Tibial artery (tissue), 4 donors: ENCODE measurements around the gene OSR1.

ENCODE experiments used
- DNase-seq, 2 donors: peaks; one replicate each; pipeline ENCODE4 v3.0.0-alpha.2; 2019
- H3K27ac ChIP-seq, 2 donors: fragments of 200-600 bp; sonication (generic) in 1 of 2; 1 replicate in 1 of 2; 2 replicates in 1 of 2; pipeline ENCODE4 v1.5.1; 2018 to 2019; ENCODE audit warnings: mild to moderate bottlenecking in 1 of 2
- H3K27me3 ChIP-seq, 2 donors: fragments of 200-600 bp; sonication (generic) in 1 of 2; one replicate each; pipeline versions ENCODE4 v1.5.1 to v1.6.0; 2016 to 2019
- H3K36me3 ChIP-seq, 3 donors: fragments of 200-600 bp; sonication (generic) in 2 of 3; one replicate each; pipeline ENCODE4 v1.5.1; 2016 to 2019; ENCODE audit warnings: mild to moderate bottlenecking in 2 of 3
- H3K4me1 ChIP-seq, 4 donors: fragments of 200-600 bp; sonication (generic) in 2 of 4; 1 replicate in 3 of 4; 2 replicates in 1 of 4; pipeline ENCODE4 v1.5.1; 2016 to 2019
- H3K4me3 ChIP-seq, 2 donors: fragments of 200-600 bp; sonication (generic) in 1 of 2; 1 replicate in 1 of 2; 2 replicates in 1 of 2; pipeline ENCODE4 v1.5.1; 2018 to 2019; ENCODE audit warnings: mild to moderate bottlenecking in 2 of 2
- H3K9me3 ChIP-seq, 3 donors: fragments of 200-600 bp; sonication (generic) in 1 of 3; one replicate each; pipeline ENCODE4 v1.5.1; 2016 to 2019
- intact Hi-C: fragments of 100-400 bp; cut with DNase I; formaldehyde crosslinking; loops from one replicate; pipeline ENCODE4 v1.15.0; 2023; ENCODE audit warnings: low total_unique reads
- TF ChIP-seq, protein P1 (sequence below), 2 experiments: fragments of 200-600 bp in 1 of 2; fragments of 450-650 bp in 1 of 2; IDR thresholded peaks; one replicate each; pipeline ENCODE4 v1.5.1; 2017 to 2019; ENCODE audit warnings: antibody characterized with exemption in 2 of 2, mild to moderate bottlenecking in 1 of 2, moderate library complexity in 1 of 2

The OSR1 gene

DNA sequence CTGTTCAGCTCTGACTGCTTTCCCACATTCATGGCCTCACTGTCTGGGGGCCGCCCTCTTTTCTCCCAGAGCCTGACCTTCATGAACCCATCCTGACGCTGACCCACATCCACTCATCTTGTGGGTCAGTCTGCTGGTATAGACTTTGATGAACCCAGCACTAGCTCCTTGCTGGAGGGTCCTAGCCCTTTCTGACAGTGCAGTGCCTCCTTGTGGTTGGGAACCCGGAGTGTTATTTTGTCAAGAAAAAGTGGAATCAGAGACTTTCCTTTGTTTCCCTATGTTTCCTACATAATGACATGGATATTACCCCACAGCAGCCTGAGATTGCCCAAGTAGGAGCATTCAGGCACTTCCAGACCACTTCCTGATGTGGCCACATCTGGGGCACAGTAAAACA lies 19.3 kb upstream of the OSR1 start:
- Histone ChIP-seq H3K9me3 (peaks cover 0 to 5% (median 0%) of the 10 kb centered on the region in 3 donors), H3K36me3 (no peaks in the 10 kb centered on the region), H3K27me3 (no peaks in the 10 kb centered on the region), H3K27ac (no peak overlapping the region), H3K4me3 (no peak overlapping the region), H3K4me1 (no peaks in the 10 kb centered on the region)
- intact Hi-C loops: no loop called here
- no peak for DNase-seq
- TF ChIP-seq, protein P1, sequence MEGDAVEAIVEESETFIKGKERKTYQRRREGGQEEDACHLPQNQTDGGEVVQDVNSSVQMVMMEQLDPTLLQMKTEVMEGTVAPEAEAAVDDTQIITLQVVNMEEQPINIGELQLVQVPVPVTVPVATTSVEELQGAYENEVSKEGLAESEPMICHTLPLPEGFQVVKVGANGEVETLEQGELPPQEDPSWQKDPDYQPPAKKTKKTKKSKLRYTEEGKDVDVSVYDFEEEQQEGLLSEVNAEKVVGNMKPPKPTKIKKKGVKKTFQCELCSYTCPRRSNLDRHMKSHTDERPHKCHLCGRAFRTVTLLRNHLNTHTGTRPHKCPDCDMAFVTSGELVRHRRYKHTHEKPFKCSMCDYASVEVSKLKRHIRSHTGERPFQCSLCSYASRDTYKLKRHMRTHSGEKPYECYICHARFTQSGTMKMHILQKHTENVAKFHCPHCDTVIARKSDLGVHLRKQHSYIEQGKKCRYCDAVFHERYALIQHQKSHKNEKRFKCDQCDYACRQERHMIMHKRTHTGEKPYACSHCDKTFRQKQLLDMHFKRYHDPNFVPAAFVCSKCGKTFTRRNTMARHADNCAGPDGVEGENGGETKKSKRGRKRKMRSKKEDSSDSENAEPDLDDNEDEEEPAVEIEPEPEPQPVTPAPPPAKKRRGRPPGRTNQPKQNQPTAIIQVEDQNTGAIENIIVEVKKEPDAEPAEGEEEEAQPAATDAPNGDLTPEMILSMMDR (IDR thresholded peaks at IDR 0.05): no peak

DNA sequence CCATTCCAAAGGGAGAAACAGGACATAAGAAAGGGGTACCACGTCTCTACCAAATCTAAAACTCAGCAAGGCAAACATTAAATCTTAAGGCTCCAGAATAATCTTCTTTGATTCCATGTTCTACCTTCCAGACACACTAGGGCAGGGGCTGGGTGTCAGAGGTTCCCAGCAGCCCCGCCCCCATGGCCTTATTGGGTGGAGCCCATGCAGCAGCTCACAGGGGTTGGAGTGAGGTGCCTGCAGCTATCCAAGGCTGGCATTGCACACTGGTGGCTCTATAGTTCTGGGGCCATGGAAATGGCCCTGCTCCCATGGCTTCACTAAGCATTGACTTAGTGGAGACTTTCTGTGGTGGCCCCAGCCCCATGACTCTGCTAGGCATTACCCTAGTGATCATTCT lies 14.9 kb upstream of the OSR1 start:
- H3K27me3 ChIP-seq: no peaks in the 10 kb centered on the region
- TF ChIP-seq, protein P1 (IDR thresholded peaks at IDR 0.05): no peak
- intact Hi-C loops: no loop called here

DNA sequence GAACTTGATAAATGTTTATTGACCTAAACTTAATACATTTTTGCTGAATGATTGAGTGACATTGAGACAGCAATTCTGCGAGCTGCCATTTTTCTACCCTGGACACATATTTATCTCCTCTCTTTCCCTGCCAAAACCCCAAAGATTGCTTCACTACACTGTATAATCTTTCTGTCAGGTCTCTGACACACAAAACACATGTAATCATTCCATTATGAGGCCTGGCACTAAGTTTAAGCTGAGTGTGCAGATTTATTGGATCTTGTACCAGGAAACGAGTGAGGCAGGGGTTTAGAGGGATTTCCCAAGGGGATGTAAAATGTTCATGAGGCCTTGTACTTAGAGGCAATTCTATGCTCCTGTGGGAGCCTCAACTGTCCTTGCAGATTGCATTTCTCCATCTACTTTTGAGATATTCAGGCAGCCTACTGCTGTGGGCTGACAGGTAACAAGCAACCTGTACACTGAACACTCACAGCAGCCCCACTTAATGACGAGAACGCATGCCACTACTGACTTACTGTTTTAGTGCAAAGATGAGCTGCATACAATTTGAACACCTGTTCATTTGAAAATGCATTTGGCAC lies 13.7 kb upstream of the OSR1 start:
- Histone ChIP-seq H3K4me3 (no peak overlapping the region), H3K9me3 (peaks cover 0 to 5% (median 0%) of the 10 kb centered on the region in 3 donors), H3K27me3 (no peaks in the 10 kb centered on the region), H3K27ac (no peak overlapping the region), H3K4me1 (no peaks in the 10 kb centered on the region), H3K36me3 (no peaks in the 10 kb centered on the region)
- TF ChIP-seq, protein P1 (IDR thresholded peaks at IDR 0.05): no peak
- intact Hi-C loops: no loop called here
- no peak for DNase-seq

More for the DNA sequence above, 14.9 kb upstream of the OSR1 start:
- H3K9me3 ChIP-seq: peaks cover 0 to 5% (median 0%) of the 10 kb centered on the region in 3 donors
- DNase-seq: no peak
- H3K4me1 ChIP-seq: no peaks in the 10 kb centered on the region
- H3K27ac ChIP-seq: no peak overlapping the region
- no peaks in the 10 kb centered on the region for H3K36me3 ChIP-seq
- H3K4me3 ChIP-seq: no peak overlapping the region

DNA sequence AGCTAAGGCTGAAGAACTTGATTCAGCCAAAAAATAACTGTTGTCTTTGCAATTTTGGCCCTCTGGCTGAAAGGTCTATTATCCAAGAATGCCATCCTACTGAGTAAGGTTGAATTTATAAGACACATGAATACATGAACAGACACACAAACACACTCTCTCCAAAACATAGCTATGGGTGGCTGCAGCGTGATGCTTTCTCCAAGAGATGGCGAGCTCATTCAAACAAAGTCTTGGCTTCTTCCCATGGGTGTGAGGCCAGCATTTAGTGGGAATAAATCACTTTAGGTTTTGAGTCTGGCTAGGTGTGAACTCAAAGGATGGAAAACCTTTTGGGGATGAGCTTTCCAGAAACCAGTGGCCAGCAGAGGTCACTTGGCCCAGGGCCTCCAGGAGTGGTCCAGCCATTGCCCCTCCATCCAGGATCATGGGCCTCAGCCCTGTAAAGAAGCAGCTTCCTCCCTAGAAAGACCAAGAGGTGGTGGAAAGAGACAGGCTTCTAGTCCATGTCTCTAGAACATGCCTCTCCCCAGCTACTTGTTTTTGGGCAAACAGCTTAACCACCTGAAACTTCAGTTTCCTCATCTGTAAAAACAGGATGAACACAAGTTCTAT lies 11.0 kb upstream of the OSR1 start:
- no peaks in the 10 kb centered on the region for H3K27me3 ChIP-seq
- TF ChIP-seq, protein P1 (IDR thresholded peaks at IDR 0.05): no peak
- intact Hi-C loops: loop anchor here (10.0 kb wide), 1 partner anchor 625 kb away; no protein-coding TSS in a partner anchor
- no peaks in the 10 kb centered on the region for H3K4me1 ChIP-seq
- H3K9me3 ChIP-seq: no peaks in the 10 kb centered on the region
- no peak overlapping the region for H3K4me3 ChIP-seq
- no peaks in the 10 kb centered on the region for H3K36me3 ChIP-seq
- peak in 1 of 2 donors; percentile 20 for DNase-seq
- no peak overlapping the region for H3K27ac ChIP-seq

DNA sequence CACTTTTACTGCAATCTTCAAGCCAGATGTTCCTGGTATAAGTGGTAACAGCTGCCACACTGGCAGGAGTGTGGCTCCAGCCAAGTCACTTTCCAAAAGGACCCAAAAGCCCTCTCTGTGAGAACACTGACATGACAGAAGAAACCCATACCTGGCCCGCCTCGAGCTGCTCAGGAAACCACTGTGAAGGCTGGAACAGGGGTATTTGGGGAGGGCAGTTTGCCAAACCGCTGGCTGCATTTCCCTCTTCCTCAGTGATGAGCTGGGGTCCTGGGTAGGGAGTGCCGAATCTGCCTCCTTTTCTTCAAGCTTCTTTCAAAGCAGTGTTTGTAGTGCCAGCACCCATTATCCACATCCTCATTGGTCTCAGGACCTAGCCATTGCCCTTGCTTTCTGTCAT lies 10.3 kb upstream of the OSR1 start:
- TF ChIP-seq, protein P1 (IDR thresholded peaks at IDR 0.05): no peak
- intact Hi-C loops: loop anchor here (10.0 kb wide), 1 partner anchor 624 kb away; no protein-coding TSS in a partner anchor
- H3K36me3 ChIP-seq: no peaks in the 10 kb centered on the region
- peaks cover 0 to 3% (median under 1%) of the 10 kb centered on the region in 4 donors for H3K4me1 ChIP-seq
- H3K4me3 ChIP-seq: no peak overlapping the region
- DNase-seq: no peak
- no peak overlapping the region for H3K27ac ChIP-seq
- H3K9me3 ChIP-seq: no peaks in the 10 kb centered on the region
- no peaks in the 10 kb centered on the region for H3K27me3 ChIP-seq
